Body of pancreas (tissue), 4 donors: ENCODE results near the gene AGAP1. TPM values are rescaled to one million over a fixed set of nuclear protein-coding genes. Genes with fewer than 3 reads are reported as not detected.

ENCODE experiments used
- ATAC-seq: fragments of 150-250 bp; one replicate; pipeline ENCODE4 v1.9.1; 2016
- DNase-seq, 4 donors: peaks; one replicate each; pipeline ENCODE4 v3.0.0-alpha.2; 2019
- H3K27ac ChIP-seq, 4 donors: fragments of 200-600 bp; sonication (generic); 1 replicate in 3 of 4; 2 replicates in 1 of 4; pipeline versions ENCODE4 v1.5.1 to v1.6.1; 2016 to 2019; ENCODE audit warnings: mild to moderate bottlenecking in 1 of 4, mixed read lengths in 1 of 4, moderate library complexity in 1 of 4
- H3K27me3 ChIP-seq, 2 donors: fragments of 200-600 bp; sonication (generic); one replicate each; pipeline ENCODE4 v1.6.0; 2016; ENCODE audit warnings: mild to moderate bottlenecking in 1 of 2
- H3K36me3 ChIP-seq, 2 donors: fragments of 200-600 bp; sonication (generic); replicated peaks in 1 of 2; 2 replicates each; pipeline ENCODE4 v1.5.1; 2016; ENCODE audit warnings: low read depth in 2 of 2; ENCODE audit not compliant: insufficient read depth in 1 of 2
- H3K4me1 ChIP-seq: fragments of 200-600 bp; sonication (generic); one replicate; pipeline ENCODE4 v1.6.0; 2016
- H3K4me3 ChIP-seq, 2 donors: fragments of 200-600 bp; sonication (generic); 1 replicate in 1 of 2; 2 replicates in 1 of 2; pipeline ENCODE4 v1.5.1; 2016 to 2019
- H3K9me3 ChIP-seq, 3 donors: fragments of 200-600 bp; sonication (generic); 1 replicate in 2 of 3; 2 replicates in 1 of 3; pipeline ENCODE4 v1.5.1; 2016
- POLR2A ChIP-seq, 3 donors: fragments of 450-650 bp; IDR thresholded peaks; one replicate each; pipeline ENCODE4 v1.6.1; 2016; ENCODE audit warnings: antibody characterized with exemption in 3 of 3, mild to moderate bottlenecking in 2 of 3
- WGBS, 2 donors: methylation state at CpG; one replicate each; pipeline ENCODE4 v1.1.5; 2017; 5-methylcytosine and 5-hydroxymethylcytosine counted together
- intact Hi-C: fragments of 100-400 bp; cut with DNase I; formaldehyde crosslinking; loops from one replicate; pipeline ENCODE4 v1.15.1; 2023
- total RNA-seq, 2 donors: library from RNA; depleted of rRNA; stranded (reverse); fragments of >200 nt; gene quantifications; one replicate each; pipeline ENCODE4 v1.1.0, GENCODE V29; 2016
- TF ChIP-seq, protein P1 (sequence below), 7 experiments: fragments of 450-650 bp in 4 of 7; fragments of 200-600 bp in 3 of 7; sonication (generic) in 3 of 7; IDR thresholded peaks; one replicate each; pipeline ENCODE4 v1.5.1; 2016 to 2019; ENCODE audit warnings: antibody characterized with exemption in 7 of 7

Gene AGAP1
- total RNA-seq, 2 donors from 2014 or later: 21.3 to 32.6 TPM

DNA sequence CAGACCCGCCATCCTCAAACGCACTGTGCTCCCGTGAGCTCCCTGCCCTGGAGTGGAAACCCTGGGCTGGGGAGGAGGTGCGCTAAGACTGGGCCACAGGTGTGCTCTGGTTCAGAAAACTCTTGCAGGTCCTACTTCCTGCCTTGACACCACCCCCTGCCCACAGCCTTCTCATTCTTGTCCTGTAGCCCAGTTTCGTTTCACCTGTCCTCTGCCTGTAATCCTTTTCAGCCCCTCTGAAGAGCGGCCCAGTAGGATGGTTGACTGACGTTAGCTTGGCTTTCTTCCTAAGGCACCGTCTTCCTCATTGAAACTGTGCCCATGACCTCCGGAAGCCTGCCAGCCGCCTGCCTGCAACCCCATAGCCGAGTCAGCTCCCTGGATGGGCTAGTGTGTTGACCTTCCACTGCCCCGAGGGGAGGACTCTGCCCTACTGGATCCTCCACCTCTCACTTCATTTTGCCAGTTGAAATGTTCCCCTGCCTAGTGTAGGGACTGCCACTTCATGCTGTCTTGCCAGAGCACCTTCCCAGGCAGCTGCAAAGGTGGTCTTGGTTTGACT lies 116.9 kb downstream of the AGAP1 start:
- H3K4me1 ChIP-seq: peaks cover 40% of the 10 kb centered on the region
- no peaks in the 10 kb centered on the region for H3K27me3 ChIP-seq
- TF ChIP-seq POLR2A (IDR thresholded peaks at IDR 0.05): no peak
- TF ChIP-seq, protein P1, sequence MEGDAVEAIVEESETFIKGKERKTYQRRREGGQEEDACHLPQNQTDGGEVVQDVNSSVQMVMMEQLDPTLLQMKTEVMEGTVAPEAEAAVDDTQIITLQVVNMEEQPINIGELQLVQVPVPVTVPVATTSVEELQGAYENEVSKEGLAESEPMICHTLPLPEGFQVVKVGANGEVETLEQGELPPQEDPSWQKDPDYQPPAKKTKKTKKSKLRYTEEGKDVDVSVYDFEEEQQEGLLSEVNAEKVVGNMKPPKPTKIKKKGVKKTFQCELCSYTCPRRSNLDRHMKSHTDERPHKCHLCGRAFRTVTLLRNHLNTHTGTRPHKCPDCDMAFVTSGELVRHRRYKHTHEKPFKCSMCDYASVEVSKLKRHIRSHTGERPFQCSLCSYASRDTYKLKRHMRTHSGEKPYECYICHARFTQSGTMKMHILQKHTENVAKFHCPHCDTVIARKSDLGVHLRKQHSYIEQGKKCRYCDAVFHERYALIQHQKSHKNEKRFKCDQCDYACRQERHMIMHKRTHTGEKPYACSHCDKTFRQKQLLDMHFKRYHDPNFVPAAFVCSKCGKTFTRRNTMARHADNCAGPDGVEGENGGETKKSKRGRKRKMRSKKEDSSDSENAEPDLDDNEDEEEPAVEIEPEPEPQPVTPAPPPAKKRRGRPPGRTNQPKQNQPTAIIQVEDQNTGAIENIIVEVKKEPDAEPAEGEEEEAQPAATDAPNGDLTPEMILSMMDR (IDR thresholded peaks at IDR 0.05): no peak
- no peaks in the 10 kb centered on the region for H3K9me3 ChIP-seq
- ATAC-seq (no peak), DNase-seq (peak in 2 of 4 donors; percentile 25 to 38)
- no peaks in the 10 kb centered on the region for H3K36me3 ChIP-seq
- intact Hi-C loops: no loop called here
- H3K4me3 ChIP-seq: no peak overlapping the region
- H3K27ac ChIP-seq: no peak overlapping the region
- 55 to 56% methylated on average over 10 to 12 of the region's 12 CpGs for WGBS, 2 donors

DNA sequence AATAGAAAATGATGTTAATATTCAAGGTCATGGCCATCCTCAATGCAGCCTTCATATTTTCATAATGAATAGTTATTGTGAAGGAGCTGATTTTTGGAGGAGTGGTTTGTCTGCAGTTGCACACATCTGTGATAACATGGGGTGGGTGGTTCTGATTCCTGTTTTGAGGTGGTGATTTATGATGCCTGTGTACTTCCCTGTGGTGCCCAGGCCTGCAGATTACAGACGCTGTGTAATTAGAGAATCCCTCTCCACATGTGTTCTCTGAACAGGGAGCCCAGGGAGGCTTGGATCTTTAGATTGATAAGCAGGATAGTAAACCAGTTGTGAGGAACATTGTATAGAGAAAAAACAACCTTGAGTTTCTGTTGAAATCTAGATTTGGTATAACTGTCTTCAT lies 117.5 kb downstream of the AGAP1 start:
- TF ChIP-seq POLR2A (IDR thresholded peaks at IDR 0.05): no peak
- TF ChIP-seq, protein P1 (IDR thresholded peaks at IDR 0.05): no peak
- no peak for ATAC-seq
- WGBS, 2 donors: 50 to 67% methylated on average over 1 of the region's 1 CpG
- no peak for DNase-seq
- intact Hi-C loops: no loop called here
- Histone ChIP-seq H3K27ac (no peak overlapping the region), H3K4me1 (peaks cover 34% of the 10 kb centered on the region), H3K9me3 (no peaks in the 10 kb centered on the region), H3K27me3 (no peaks in the 10 kb centered on the region), H3K4me3 (no peak overlapping the region), H3K36me3 (no peaks in the 10 kb centered on the region)

DNA sequence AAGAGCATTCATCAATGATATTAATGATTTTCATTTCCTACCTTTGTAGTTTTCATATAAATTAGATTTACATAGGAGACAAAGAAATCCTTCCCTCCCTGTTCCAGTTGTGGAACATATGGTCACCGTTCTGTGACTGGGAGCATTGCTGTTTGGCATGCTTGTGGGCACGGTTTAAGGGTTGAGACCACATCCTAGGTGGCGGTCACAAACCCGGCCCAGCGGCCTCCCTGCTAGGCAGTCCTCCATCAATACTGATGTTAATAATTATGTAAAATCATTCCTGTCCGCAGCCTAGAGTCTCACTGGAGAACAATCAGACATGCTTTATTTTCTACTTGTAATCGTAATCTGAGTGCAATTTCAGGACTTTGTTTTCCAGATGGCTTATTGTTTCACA lies 117.9 kb downstream of the AGAP1 start:
- intact Hi-C loops: no loop called here
- DNase-seq: no peak
- peaks cover 32% of the 10 kb centered on the region for H3K4me1 ChIP-seq
- H3K27me3 ChIP-seq: no peaks in the 10 kb centered on the region
- 67 to 79% methylated on average over 7 of the region's 7 CpGs for WGBS, 2 donors
- H3K9me3 ChIP-seq: no peaks in the 10 kb centered on the region
- TF ChIP-seq, protein P1 (IDR thresholded peaks at IDR 0.05): no peak
- TF ChIP-seq POLR2A (IDR thresholded peaks at IDR 0.05): no peak
- no peaks in the 10 kb centered on the region for H3K36me3 ChIP-seq
- H3K4me3 ChIP-seq: no peak overlapping the region
- H3K27ac ChIP-seq: no peak overlapping the region
- ATAC-seq: no peak

DNA sequence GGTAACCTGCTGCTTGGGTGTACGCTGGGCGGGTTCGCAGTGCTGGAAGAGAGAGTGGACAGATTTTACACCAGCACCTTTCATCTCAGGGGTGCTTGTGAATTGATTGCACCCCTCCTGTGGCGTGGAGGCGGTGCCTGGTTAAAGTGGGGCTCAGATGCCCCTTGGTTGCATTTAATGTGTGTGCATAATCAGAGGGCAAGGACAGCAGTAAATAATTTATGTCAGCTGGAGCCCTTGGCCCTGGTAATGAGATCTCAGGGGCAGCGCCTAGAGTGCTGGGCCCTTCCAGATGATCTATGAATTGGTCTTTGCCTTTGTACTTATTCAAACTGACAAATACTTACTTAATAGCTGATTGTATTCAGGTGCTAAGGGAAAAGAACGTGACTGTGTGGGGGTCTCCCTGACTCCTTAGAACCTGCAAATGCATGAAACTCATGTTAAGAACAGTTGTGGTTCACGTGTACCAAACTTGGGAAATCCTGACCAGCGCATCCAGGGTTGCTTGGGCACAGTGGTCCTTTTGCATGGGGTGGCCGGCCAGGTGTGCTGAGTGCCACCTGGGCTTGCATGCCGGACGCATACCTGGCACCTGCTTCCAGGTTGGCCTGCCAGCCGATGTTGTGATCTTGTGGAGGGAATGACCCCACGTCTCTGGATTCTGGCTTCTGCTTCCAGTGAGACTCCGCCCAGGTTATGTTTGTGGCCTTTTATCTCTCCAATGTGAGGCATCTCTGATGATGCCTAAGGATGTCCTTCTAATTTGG lies 118.5 kb downstream of the AGAP1 start:
- Histone ChIP-seq H3K36me3 (no peaks in the 10 kb centered on the region), H3K4me1 (peaks cover 32% of the 10 kb centered on the region), H3K4me3 (no peak overlapping the region), H3K9me3 (no peaks in the 10 kb centered on the region), H3K27ac (no peak overlapping the region), H3K27me3 (no peaks in the 10 kb centered on the region)
- WGBS, 2 donors: 72 to 74% methylated on average over 14 to 15 of the region's 15 CpGs
- intact Hi-C loops: no loop called here
- TF ChIP-seq POLR2A (IDR thresholded peaks at IDR 0.05): no peak
- TF ChIP-seq, protein P1 (IDR thresholded peaks at IDR 0.05): no peak
- DNase-seq (no peak), ATAC-seq (no peak)
